ENCODE results near the gene MED8. TPM values are rescaled to one million over a fixed set of nuclear protein-coding genes. Genes with fewer than 3 reads are reported as not detected.

MED8 gene
- total RNA-seq, 1 donor from 2014 or later, result 19.5 TPM

DNA sequence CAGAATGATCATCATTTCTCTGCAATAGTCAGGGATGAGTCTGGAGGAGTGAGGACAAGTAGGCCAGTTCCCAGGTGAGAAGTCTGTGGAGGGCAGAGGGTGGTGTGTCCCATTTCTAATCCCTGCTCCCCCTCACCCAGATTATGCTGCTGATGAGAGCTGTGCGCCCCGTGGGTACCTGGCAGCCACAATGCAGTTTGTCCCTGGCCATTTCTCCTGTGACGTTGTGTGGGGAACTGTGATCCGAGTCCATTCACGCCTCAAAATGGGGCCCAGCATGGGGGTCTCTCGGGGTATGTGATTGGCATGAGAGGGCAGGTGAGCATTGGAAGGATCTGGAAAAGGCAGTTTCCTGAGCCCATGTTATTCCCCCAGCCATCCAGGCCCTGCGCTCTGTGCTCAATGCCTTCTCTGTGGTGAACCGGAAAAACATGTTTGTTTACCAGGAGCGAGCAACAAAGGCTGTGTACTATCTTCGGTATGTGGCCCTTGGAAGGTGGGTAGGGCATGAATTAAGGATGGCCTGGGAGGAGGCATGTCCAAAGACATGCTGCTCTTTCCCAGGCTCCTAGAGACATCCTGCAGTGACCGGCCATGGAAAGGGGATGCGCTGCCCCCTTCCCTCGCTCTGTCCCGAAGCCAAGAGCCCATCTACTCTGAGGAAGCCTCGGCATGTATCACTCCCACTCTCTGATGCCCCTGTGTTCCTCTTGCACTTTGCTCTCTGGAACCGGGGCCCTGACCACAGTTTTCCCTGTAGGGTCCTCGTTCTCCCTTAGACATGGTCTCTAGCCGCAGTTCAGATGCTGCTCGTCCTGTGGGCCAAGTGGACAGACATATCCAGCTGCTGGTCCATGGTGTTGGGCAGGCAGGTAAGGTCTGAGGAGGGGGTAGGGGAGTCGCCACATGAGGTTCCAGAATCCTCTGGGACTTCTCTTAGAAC is 47.7 kb upstream of the MED8 start:
- Mint-ChIP-seq H3K27me3 (ENCODE audit: unreplicated experiment) (no peaks in the 10 kb centered on the region), H3K27ac (ENCODE audit: unreplicated experiment) (no peak overlapping the region), H3K36me3 (ENCODE audit: low read depth, unreplicated experiment) (peaks cover 47% of the 10 kb centered on the region), H3K4me1 (ENCODE audit: unreplicated experiment) (no peaks in the 10 kb centered on the region), H3K9me3 (ENCODE audit: unreplicated experiment) (no peaks in the 10 kb centered on the region), H3K4me3 (ENCODE audit: unreplicated experiment) (no peak overlapping the region)
- no peak for DNase-seq (ENCODE audit: low spot score)
- TF ChIP-seq, protein P1, sequence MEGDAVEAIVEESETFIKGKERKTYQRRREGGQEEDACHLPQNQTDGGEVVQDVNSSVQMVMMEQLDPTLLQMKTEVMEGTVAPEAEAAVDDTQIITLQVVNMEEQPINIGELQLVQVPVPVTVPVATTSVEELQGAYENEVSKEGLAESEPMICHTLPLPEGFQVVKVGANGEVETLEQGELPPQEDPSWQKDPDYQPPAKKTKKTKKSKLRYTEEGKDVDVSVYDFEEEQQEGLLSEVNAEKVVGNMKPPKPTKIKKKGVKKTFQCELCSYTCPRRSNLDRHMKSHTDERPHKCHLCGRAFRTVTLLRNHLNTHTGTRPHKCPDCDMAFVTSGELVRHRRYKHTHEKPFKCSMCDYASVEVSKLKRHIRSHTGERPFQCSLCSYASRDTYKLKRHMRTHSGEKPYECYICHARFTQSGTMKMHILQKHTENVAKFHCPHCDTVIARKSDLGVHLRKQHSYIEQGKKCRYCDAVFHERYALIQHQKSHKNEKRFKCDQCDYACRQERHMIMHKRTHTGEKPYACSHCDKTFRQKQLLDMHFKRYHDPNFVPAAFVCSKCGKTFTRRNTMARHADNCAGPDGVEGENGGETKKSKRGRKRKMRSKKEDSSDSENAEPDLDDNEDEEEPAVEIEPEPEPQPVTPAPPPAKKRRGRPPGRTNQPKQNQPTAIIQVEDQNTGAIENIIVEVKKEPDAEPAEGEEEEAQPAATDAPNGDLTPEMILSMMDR (IDR thresholded peaks at IDR 0.05; ENCODE audit: unreplicated experiment), result no peak

DNA sequence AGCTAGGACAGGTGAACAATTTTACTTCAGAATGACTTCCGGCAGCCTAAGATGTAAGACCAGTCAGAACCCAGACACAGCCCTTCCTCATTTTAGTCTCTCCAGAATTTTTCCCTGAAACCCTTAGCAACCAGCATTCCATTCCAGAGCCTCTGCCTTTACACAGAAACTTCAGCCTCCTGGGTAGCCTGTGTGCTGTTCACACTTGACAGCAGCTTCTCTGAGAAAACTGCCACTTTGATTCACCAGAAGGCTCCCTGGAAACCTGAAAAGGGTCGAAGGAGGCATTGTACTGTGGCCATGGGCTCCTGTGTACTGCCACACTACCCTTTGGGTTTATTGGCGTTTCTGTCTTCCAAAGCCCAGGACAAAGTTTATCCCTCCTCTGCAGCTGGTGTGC is 46.8 kb upstream of the MED8 start:
- H3K4me3 Mint-ChIP-seq (ENCODE audit: unreplicated experiment), result no peak overlapping the region
- H3K4me1 Mint-ChIP-seq (ENCODE audit: unreplicated experiment), result no peaks in the 10 kb centered on the region
- DNase-seq (ENCODE audit: low spot score), result no peak
- TF ChIP-seq, protein P1 (IDR thresholded peaks at IDR 0.05; ENCODE audit: unreplicated experiment), result no peak
- H3K27me3 Mint-ChIP-seq (ENCODE audit: unreplicated experiment), result peaks cover 1% of the 10 kb centered on the region
- H3K27ac Mint-ChIP-seq (ENCODE audit: unreplicated experiment), result no peak overlapping the region
- H3K36me3 Mint-ChIP-seq (ENCODE audit: low read depth, unreplicated experiment), result peaks cover 52% of the 10 kb centered on the region
- no peaks in the 10 kb centered on the region for H3K9me3 Mint-ChIP-seq (ENCODE audit: unreplicated experiment)

DNA sequence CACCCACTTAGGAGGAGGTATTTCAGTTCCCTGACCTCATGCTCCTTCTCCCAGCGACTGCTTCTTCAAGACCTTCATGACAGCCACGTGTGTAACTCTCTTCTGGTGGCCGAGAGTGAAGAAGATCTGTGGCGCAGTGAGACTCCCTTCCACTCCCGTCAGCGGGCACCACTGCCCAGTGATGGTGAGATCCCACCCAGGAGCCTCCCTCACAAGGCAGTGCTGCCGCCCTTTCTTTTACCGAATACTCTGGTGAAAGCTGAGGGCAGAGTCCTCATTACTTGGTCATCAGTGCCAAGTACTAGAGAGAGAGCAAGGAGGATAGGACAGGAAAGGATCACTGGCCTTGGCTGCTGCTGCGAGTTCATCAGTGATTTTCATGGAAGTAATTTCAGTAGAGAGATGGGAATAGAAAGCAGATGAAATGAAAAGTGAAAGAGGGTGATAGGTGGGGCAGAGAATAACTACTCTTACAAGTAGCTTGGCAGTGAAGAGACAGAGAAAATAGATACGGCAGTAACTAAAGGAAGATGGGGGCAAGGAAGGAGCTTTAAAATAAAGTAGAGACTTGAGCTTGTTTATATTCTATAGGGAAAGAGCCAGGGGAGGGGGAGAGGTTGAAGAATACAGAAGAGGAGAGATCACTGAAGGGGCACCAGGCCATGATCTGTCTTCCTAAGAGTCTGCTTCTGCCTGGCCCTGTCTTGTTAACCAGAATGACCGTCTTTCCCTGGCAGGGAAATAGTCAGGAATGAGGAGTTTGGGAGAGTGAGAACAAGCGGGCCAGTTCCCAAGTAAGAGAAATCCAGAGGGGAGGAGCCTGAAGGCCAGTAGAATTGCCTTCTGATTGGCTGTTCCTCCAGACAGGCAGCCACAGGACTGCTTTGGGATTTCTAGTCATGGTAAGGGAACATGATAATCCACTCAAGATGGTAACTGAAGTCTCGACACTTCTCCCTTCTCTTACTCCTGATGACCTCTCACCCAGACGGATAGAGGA is 45.8 kb upstream of the MED8 start:
- Mint-ChIP-seq H3K4me3 (ENCODE audit: unreplicated experiment) (no peak overlapping the region), H3K9me3 (ENCODE audit: unreplicated experiment) (no peaks in the 10 kb centered on the region), H3K27ac (ENCODE audit: unreplicated experiment) (no peak overlapping the region), H3K4me1 (ENCODE audit: unreplicated experiment) (no peaks in the 10 kb centered on the region), H3K36me3 (ENCODE audit: low read depth, unreplicated experiment) (peaks cover 49% of the 10 kb centered on the region), H3K27me3 (ENCODE audit: unreplicated experiment) (peaks cover 1% of the 10 kb centered on the region)
- TF ChIP-seq, protein P1 (IDR thresholded peaks at IDR 0.05; ENCODE audit: unreplicated experiment), result no peak
- DNase-seq (ENCODE audit: low spot score), result no peak

DNA sequence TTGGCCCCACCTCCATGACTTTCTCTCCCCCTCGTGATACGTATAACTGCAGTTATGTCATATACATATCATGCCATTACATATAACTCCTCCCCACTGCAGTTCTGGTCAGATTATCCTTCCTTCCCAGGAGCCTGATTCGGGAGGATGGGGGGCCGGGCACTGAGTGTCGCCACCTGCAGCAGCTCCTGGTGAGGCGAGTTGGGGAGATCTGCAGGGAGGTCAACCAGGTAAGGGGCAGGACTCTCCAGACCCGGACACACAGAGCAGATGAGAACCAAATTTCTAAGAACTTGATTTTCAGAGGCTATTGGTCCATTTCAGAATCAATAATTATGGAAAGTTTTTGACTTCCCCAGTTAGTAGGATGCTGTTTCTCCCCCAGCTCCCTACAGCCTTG is 44.7 kb upstream of the MED8 start:
- Mint-ChIP-seq H3K4me1 (ENCODE audit: unreplicated experiment) (no peaks in the 10 kb centered on the region), H3K27me3 (ENCODE audit: unreplicated experiment) (peaks cover 4% of the 10 kb centered on the region), H3K4me3 (ENCODE audit: unreplicated experiment) (no peak overlapping the region), H3K36me3 (ENCODE audit: low read depth, unreplicated experiment) (peaks cover 55% of the 10 kb centered on the region), H3K27ac (ENCODE audit: unreplicated experiment) (no peak overlapping the region), H3K9me3 (ENCODE audit: unreplicated experiment) (no peaks in the 10 kb centered on the region)
- TF ChIP-seq, protein P1 (IDR thresholded peaks at IDR 0.05; ENCODE audit: unreplicated experiment), result no peak
- no peak for DNase-seq (ENCODE audit: low spot score)

Data from endothelial cell (in vitro differentiated cells).